ENCODE results near the gene CDC37.

Gene CDC37

GRCh38 chr19:10352764-10353671, 50.3 kb downstream of the CDC37 start:
- DNase-seq = no peak

GRCh38 chr19:10346509-10346908, 56.8 kb downstream of the CDC37 start:
- no peak for DNase-seq

- no peak for DNase-seq
Observed at GRCh38 chr19:10344780-10345179, 58.6 kb downstream of the CDC37 start.

- DNase-seq = no peak
Observed at GRCh38 chr19:10343495-10343894, 59.8 kb downstream of the CDC37 start.
